Measurements from ENCODE around the gene C9orf43. TPM values are rescaled to one million over a fixed set of nuclear protein-coding genes. Genes with fewer than 3 reads are reported as not detected.

The C9orf43 gene
- total RNA-seq, 1 donor from 2014 or later: 0.48 TPM

- H3K36me3 Mint-ChIP-seq (ENCODE audit: low read depth): peaks cover 3% of the 10 kb centered on the region
- peaks cover 15% of the 10 kb centered on the region for H3K9me3 Mint-ChIP-seq
- intact Hi-C loops (cut with micrococcal nuclease): no loop called here
- no peaks in the 10 kb centered on the region for H3K27me3 Mint-ChIP-seq (ENCODE audit: low read depth)
- no peak for DNase-seq (ENCODE audit: low spot score)
- no peak overlapping the region for H3K4me3 Mint-ChIP-seq (ENCODE audit: low read depth)
- peaks cover 15% of the 10 kb centered on the region for H3K4me1 Mint-ChIP-seq (ENCODE audit: low read depth)
- H3K27ac Mint-ChIP-seq: no peak overlapping the region
Observed at GRCh38 chr9:113468716-113469448, 58.3 kb downstream of the C9orf43 start.

GRCh38 chr9:113471143-113471542 is 60.6 kb downstream of the C9orf43 start:
- no peak overlapping the region for H3K27ac Mint-ChIP-seq
- intact Hi-C loops (cut with micrococcal nuclease): no loop called here
- peaks cover 3% of the 10 kb centered on the region for H3K36me3 Mint-ChIP-seq (ENCODE audit: low read depth)
- H3K27me3 Mint-ChIP-seq (ENCODE audit: low read depth): peaks cover under 1% of the 10 kb centered on the region
- DNase-seq (ENCODE audit: low spot score): no peak
- peaks cover 5% of the 10 kb centered on the region for H3K4me1 Mint-ChIP-seq (ENCODE audit: low read depth)
- peaks cover 15% of the 10 kb centered on the region for H3K9me3 Mint-ChIP-seq
- no peak overlapping the region for H3K4me3 Mint-ChIP-seq (ENCODE audit: low read depth)

DNA sequence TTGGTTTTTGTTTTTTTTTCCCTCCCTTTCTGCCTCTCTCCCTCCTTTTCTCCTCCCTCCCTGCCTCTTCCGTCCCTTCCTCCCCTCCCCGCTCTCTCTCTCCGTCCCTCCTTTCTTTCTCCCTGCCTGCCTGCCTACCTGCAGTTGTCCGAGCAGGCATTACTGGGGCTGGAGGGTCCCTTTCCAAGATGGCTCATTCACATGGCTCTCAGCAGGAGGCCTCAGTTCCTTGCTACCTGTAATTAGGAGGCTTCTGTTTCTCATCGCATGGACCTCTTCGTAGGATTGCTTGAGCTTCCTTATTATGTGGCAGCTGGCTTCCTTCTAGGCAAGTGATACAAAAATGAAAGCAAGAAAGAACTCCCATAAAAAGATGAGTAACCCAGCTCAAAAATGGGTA is 61.0 kb downstream of the C9orf43 start:
- Mint-ChIP-seq H3K4me3 (ENCODE audit: low read depth) (no peak overlapping the region), H3K36me3 (ENCODE audit: low read depth) (peaks cover 3% of the 10 kb centered on the region), H3K4me1 (ENCODE audit: low read depth) (peaks cover 3% of the 10 kb centered on the region), H3K9me3 (peaks cover 15% of the 10 kb centered on the region), H3K27ac (no peak overlapping the region), H3K27me3 (ENCODE audit: low read depth) (peaks cover 2% of the 10 kb centered on the region)
- intact Hi-C loops (cut with micrococcal nuclease): no loop called here
- DNase-seq (ENCODE audit: low spot score): no peak

DNA sequence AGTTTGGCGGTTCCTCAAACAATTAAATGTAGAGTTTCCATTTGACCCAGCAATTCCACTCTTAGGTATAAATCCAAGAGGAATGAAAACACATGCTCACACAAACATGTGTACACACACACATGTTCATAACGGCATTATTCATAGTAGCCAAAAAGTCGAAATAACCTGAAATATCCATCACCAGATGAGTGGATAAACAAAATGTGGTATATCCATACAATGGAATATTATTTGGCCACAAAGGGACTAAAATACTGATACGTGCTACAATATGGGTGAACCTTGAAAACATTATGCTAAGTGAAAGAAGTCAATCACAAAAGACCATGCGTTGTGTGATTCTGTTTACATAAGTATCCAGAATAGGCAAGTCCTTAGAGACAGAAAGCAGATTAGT is 61.7 kb downstream of the C9orf43 start:
- Mint-ChIP-seq H3K4me1 (ENCODE audit: low read depth) (peaks cover 3% of the 10 kb centered on the region), H3K27ac (no peak overlapping the region), H3K36me3 (ENCODE audit: low read depth) (peaks cover 3% of the 10 kb centered on the region), H3K9me3 (peaks cover 10% of the 10 kb centered on the region), H3K27me3 (ENCODE audit: low read depth) (peaks cover 3% of the 10 kb centered on the region), H3K4me3 (ENCODE audit: low read depth) (no peak overlapping the region)
- DNase-seq (ENCODE audit: low spot score): no peak
- intact Hi-C loops (cut with micrococcal nuclease): no loop called here

- Mint-ChIP-seq H3K9me3 (no peaks in the 10 kb centered on the region), H3K36me3 (ENCODE audit: low read depth) (no peaks in the 10 kb centered on the region), H3K4me1 (ENCODE audit: low read depth) (peaks cover 10% of the 10 kb centered on the region), H3K4me3 (ENCODE audit: low read depth) (no peak overlapping the region), H3K27me3 (ENCODE audit: low read depth) (peaks cover 17% of the 10 kb centered on the region), H3K27ac (no peak overlapping the region)
- intact Hi-C loops (cut with micrococcal nuclease): no loop called here
- no peak for DNase-seq (ENCODE audit: low spot score)
Observed at GRCh38 chr9:113474360-113475028, 63.9 kb downstream of the C9orf43 start.

- DNase-seq (ENCODE audit: low spot score): no peak
- intact Hi-C loops (cut with micrococcal nuclease): no loop called here
- no peaks in the 10 kb centered on the region for H3K36me3 Mint-ChIP-seq (ENCODE audit: low read depth)
Observed at GRCh38 chr9:113475031-113475430, 64.5 kb downstream of the C9orf43 start.

GRCh38 chr9:113475992-113476391 is 65.4 kb downstream of the C9orf43 start:
- H3K27ac Mint-ChIP-seq: no peak overlapping the region
- no peak overlapping the region for H3K4me3 Mint-ChIP-seq (ENCODE audit: low read depth)
- intact Hi-C loops (cut with micrococcal nuclease): no loop called here
- H3K4me1 Mint-ChIP-seq (ENCODE audit: low read depth): peaks cover 13% of the 10 kb centered on the region
- H3K36me3 Mint-ChIP-seq (ENCODE audit: low read depth): no peaks in the 10 kb centered on the region
- DNase-seq (ENCODE audit: low spot score): no peak
- H3K9me3 Mint-ChIP-seq: no peaks in the 10 kb centered on the region
- H3K27me3 Mint-ChIP-seq (ENCODE audit: low read depth): peaks cover 19% of the 10 kb centered on the region

More at GRCh38 chr9:113475031-113475430, 64.5 kb downstream of the C9orf43 start:
- Mint-ChIP-seq H3K4me1 (ENCODE audit: low read depth) (peaks cover 13% of the 10 kb centered on the region), H3K27ac (no peak overlapping the region), H3K27me3 (ENCODE audit: low read depth) (peaks cover 19% of the 10 kb centered on the region), H3K4me3 (ENCODE audit: low read depth) (no peak overlapping the region), H3K9me3 (no peaks in the 10 kb centered on the region)

DNA sequence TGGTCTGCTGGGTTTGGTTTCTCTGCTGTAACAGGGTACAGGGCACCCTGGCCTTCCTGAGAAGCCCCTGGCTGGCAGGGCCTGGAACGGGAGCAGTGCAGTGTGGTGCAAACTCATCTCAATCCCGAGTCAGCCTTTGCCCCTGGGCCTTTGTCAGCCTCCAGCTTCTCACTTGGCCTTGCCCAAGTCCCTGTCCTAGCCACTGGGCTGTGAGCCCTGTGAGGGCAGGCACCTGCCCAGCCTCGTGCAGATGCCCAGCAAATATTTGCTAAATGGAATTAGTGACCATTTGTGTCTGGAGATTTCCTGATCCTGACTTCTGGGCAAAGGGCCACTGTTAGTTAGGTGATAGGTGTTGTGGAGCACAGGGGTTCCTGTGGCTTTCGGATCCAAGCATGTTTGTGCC is 66.0 kb downstream of the C9orf43 start:
- H3K27me3 Mint-ChIP-seq (ENCODE audit: low read depth): peaks cover 19% of the 10 kb centered on the region
- H3K9me3 Mint-ChIP-seq: no peaks in the 10 kb centered on the region
- no peak overlapping the region for H3K27ac Mint-ChIP-seq
- no peak for DNase-seq (ENCODE audit: low spot score)
- no peaks in the 10 kb centered on the region for H3K36me3 Mint-ChIP-seq (ENCODE audit: low read depth)
- no peak overlapping the region for H3K4me3 Mint-ChIP-seq (ENCODE audit: low read depth)
- intact Hi-C loops (cut with micrococcal nuclease): no loop called here
- peaks cover 13% of the 10 kb centered on the region for H3K4me1 Mint-ChIP-seq (ENCODE audit: low read depth)

GRCh38 chr9:113477058-113477457 is 66.5 kb downstream of the C9orf43 start:
- no peak for DNase-seq (ENCODE audit: low spot score)
- Mint-ChIP-seq H3K9me3 (no peaks in the 10 kb centered on the region), H3K4me1 (ENCODE audit: low read depth) (peaks cover 10% of the 10 kb centered on the region), H3K4me3 (ENCODE audit: low read depth) (no peak overlapping the region), H3K36me3 (ENCODE audit: low read depth) (no peaks in the 10 kb centered on the region), H3K27ac (no peak overlapping the region), H3K27me3 (ENCODE audit: low read depth) (peaks cover 19% of the 10 kb centered on the region)
- intact Hi-C loops (cut with micrococcal nuclease): no loop called here

DNA sequence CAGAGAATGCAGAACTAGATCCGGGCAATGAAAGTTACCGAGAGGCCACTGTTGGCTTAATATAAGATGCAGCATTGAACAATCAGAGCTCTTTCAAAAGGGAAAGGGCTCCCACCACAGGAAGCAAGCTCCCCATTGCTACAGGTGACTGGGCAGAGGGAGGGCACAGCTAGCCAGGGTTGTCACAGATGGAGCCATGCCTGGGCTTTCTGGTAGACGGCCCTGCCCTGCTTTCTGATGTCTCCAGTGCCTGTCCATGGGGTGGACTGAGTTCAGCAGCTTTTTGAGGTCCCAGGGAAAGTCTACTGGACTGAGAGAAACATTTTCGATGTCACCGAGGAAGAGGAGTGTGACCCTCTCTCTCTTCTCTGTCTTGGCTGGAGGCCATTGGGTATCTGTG is 67.1 kb downstream of the C9orf43 start:
- no peaks in the 10 kb centered on the region for H3K9me3 Mint-ChIP-seq
- intact Hi-C loops (cut with micrococcal nuclease): no loop called here
- H3K4me3 Mint-ChIP-seq (ENCODE audit: low read depth): no peak overlapping the region
- no peak for DNase-seq (ENCODE audit: low spot score)
- H3K27ac Mint-ChIP-seq: no peak overlapping the region
- H3K4me1 Mint-ChIP-seq (ENCODE audit: low read depth): peaks cover 10% of the 10 kb centered on the region
- H3K36me3 Mint-ChIP-seq (ENCODE audit: low read depth): no peaks in the 10 kb centered on the region
- H3K27me3 Mint-ChIP-seq (ENCODE audit: low read depth): peaks cover 19% of the 10 kb centered on the region

GRCh38 chr9:113479174-113479621 is 68.7 kb downstream of the C9orf43 start:
- no peak overlapping the region for H3K4me3 Mint-ChIP-seq (ENCODE audit: low read depth)
- DNase-seq (ENCODE audit: low spot score): peak; percentile 32
- intact Hi-C loops (cut with micrococcal nuclease): no loop called here
- H3K9me3 Mint-ChIP-seq: no peaks in the 10 kb centered on the region
- no peak overlapping the region for H3K27ac Mint-ChIP-seq
- peaks cover 19% of the 10 kb centered on the region for H3K27me3 Mint-ChIP-seq (ENCODE audit: low read depth)
- H3K4me1 Mint-ChIP-seq (ENCODE audit: low read depth): peaks cover 10% of the 10 kb centered on the region
- no peaks in the 10 kb centered on the region for H3K36me3 Mint-ChIP-seq (ENCODE audit: low read depth)

All from activated T-helper 2 cell treated with anti-CD3 and anti-CD28 coated beads, Interferon-gamma antibody, Interleukin-2, Interleukin-4, amounts not matched to agents 10 μg/mL and 5 μg/mL and 100 μg/mL, durations not matched to agents 14 hours and 24 hours and 36 hours (primary cell).